Endodermal cell (in vitro differentiated cells): ENCODE measurements around the gene CTXN2. TPM values are rescaled to one million over a fixed set of nuclear protein-coding genes. Genes with fewer than 3 reads are reported as not detected.

ENCODE experiments used
- DNase-seq: peaks from one replicate; pipeline ENCODE4 v3.0.0-alpha.2; 2017
- H3K27ac ChIP-seq: 2 replicates; pipeline ENCODE4 v1.5.1; 2013; ENCODE audit warnings: mild to moderate bottlenecking, low read depth, low read length, moderate library complexity
- H3K27me3 ChIP-seq: 2 replicates; pipeline ENCODE4 v1.6.1; 2013; ENCODE audit warnings: mild to moderate bottlenecking, low read length, moderate library complexity; ENCODE audit not compliant: insufficient read depth, control insufficient read depth, poor library complexity, severe bottlenecking
- H3K36me3 ChIP-seq: 2 replicates; pipeline ENCODE4 v1.7.0; 2013; ENCODE audit warnings: mild to moderate bottlenecking, low read length, moderate library complexity; ENCODE audit not compliant: control insufficient read depth, insufficient read depth
- H3K4me1 ChIP-seq: one replicate; pipeline ENCODE4 v1.7.0; 2013; ENCODE audit warnings: low read length; ENCODE audit not compliant: control insufficient read depth, insufficient read depth
- H3K4me3 ChIP-seq: 2 replicates; pipeline ENCODE4 v1.5.1; 2013; ENCODE audit warnings: mild to moderate bottlenecking, low read length, moderate library complexity
- H3K9ac ChIP-seq: 2 replicates; pipeline ENCODE4 v1.6.1; 2013; ENCODE audit warnings: mild to moderate bottlenecking, low read length, moderate library complexity; ENCODE audit not compliant: poor library complexity, severe bottlenecking; ENCODE audit errors: extremely low read depth
- H3K9me3 ChIP-seq: 2 replicates; pipeline ENCODE4 v1.6.1; 2013; ENCODE audit warnings: mild to moderate bottlenecking, low read length, moderate library complexity; ENCODE audit not compliant: control insufficient read depth
- H3K27ac Mint-ChIP-seq: 2 replicates; pipeline ENCODE4 v1.8.0; 2020; ENCODE audit warnings: mixed read lengths
- H3K27me3 Mint-ChIP-seq: 2 replicates; pipeline ENCODE4 v1.8.0; 2021; ENCODE audit warnings: mild to moderate bottlenecking, mixed read lengths; ENCODE audit not compliant: insufficient read depth
- H3K36me3 Mint-ChIP-seq: 2 replicates; pipeline ENCODE4 v1.8.0; 2020; ENCODE audit warnings: low read depth, mixed read lengths
- H3K4me1 Mint-ChIP-seq: 2 replicates; pipeline ENCODE4 v1.8.0; 2020; ENCODE audit warnings: mixed read lengths
- H3K4me3 Mint-ChIP-seq: 2 replicates; pipeline ENCODE4 v1.8.0; 2020; ENCODE audit warnings: mild to moderate bottlenecking, moderate library complexity, mixed read lengths
- H3K9me3 Mint-ChIP-seq: 2 replicates; pipeline ENCODE4 v1.8.0; 2020; ENCODE audit warnings: mild to moderate bottlenecking, mixed read lengths
- WGBS, 2 experiments: methylation state at CpG; one replicate each; pipeline versions ENCODE4 v1.1.5 to v1.1.7; 2013; ENCODE audit warnings: missing lambda C conversion rate in 2 of 2, mixed read lengths in 1 of 2; ENCODE audit not compliant: insufficient coverage in 1 of 2, insufficient read length in 1 of 2; 5-methylcytosine and 5-hydroxymethylcytosine counted together
- total RNA-seq, 2 donors: library from RNA; stranded (reverse); fragmentation: NEBNext Ultra II Directional in 1 of 2; extraction: Animal tissue kit (Norgen Biotek cat#: 25700) in 1 of 2; gene quantifications; 2 replicates in 1 of 2; 3 replicates in 1 of 2; pipeline ENCODE4 v1.2.1, GENCODE V29; 2021
- TF ChIP-seq, protein P1 (sequence below): fragments of 200-600 bp; sonication (generic); conservative IDR thresholded peaks from 2 replicates; pipeline ENCODE4 v1.5.0; 2021; ENCODE audit warnings: antibody characterized with exemption, mild to moderate bottlenecking

CTXN2 gene
- total RNA-seq, 2 donors from 2014 or later, result 0.13 TPM; not detected in 1

GRCh38 chr15:48182749-48183148, 8.7 kb upstream of the CTXN2 start:
- H3K36me3 Mint-ChIP-seq, result no peaks in the 10 kb centered on the region
- H3K9me3 Mint-ChIP-seq, result no peaks in the 10 kb centered on the region
- no peak overlapping the region for H3K27ac Mint-ChIP-seq
- H3K27ac ChIP-seq, result no peak overlapping the region
- no peak overlapping the region for H3K4me3 ChIP-seq
- H3K4me1 Mint-ChIP-seq, result peaks cover 3% of the 10 kb centered on the region
- H3K36me3 ChIP-seq, result no peaks in the 10 kb centered on the region
- no peak overlapping the region for H3K4me3 Mint-ChIP-seq
- 84 to 94% methylated on average over 1 to 2 of the region's 2 CpGs for WGBS, 2 experiments
- no peaks in the 10 kb centered on the region for H3K9me3 ChIP-seq
- H3K27me3 Mint-ChIP-seq, result no peaks in the 10 kb centered on the region
- H3K9ac ChIP-seq, result no peak overlapping the region
- TF ChIP-seq, protein P1, sequence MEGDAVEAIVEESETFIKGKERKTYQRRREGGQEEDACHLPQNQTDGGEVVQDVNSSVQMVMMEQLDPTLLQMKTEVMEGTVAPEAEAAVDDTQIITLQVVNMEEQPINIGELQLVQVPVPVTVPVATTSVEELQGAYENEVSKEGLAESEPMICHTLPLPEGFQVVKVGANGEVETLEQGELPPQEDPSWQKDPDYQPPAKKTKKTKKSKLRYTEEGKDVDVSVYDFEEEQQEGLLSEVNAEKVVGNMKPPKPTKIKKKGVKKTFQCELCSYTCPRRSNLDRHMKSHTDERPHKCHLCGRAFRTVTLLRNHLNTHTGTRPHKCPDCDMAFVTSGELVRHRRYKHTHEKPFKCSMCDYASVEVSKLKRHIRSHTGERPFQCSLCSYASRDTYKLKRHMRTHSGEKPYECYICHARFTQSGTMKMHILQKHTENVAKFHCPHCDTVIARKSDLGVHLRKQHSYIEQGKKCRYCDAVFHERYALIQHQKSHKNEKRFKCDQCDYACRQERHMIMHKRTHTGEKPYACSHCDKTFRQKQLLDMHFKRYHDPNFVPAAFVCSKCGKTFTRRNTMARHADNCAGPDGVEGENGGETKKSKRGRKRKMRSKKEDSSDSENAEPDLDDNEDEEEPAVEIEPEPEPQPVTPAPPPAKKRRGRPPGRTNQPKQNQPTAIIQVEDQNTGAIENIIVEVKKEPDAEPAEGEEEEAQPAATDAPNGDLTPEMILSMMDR, result no peak
- no peak for DNase-seq
- no peaks in the 10 kb centered on the region for H3K4me1 ChIP-seq
- no peaks in the 10 kb centered on the region for H3K27me3 ChIP-seq

GRCh38 chr15:48185529-48185928, 5.9 kb upstream of the CTXN2 start:
- 83 to 92% methylated on average over 2 to 3 of the region's 3 CpGs for WGBS, 2 experiments

DNA sequence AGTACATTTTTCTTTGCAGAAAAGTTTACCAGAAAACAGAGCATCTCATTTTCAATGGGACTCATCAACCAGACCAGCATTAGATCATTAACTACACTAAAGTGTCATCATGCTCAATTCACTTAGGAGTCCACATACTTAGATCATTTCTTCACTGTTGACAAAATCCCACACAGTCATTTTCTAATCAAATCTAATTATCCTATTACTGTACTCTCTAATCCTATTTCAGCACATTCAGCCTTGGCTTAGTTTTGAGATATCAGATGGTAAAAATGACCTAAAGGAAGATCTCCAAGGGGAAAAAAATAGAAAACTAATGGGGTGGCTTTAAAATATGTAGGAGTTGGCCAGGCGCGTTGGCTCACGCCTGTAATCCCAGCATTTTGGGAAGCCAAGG, 5.2 kb upstream of the CTXN2 start:
- Histone ChIP-seq H3K36me3 (no peaks in the 10 kb centered on the region), H3K27me3 (peaks cover 1% of the 10 kb centered on the region), H3K4me3 (no peak overlapping the region), H3K27ac (no peak overlapping the region), H3K9me3 (no peaks in the 10 kb centered on the region), H3K9ac (no peak overlapping the region), H3K4me1 (no peaks in the 10 kb centered on the region)
- no peaks in the 10 kb centered on the region for H3K27me3 Mint-ChIP-seq
- H3K9me3 Mint-ChIP-seq, result no peaks in the 10 kb centered on the region
- WGBS, 2 experiments, result 97 to 100% methylated on average over 3 of the region's 3 CpGs
- H3K4me3 Mint-ChIP-seq, result no peak overlapping the region
- H3K36me3 Mint-ChIP-seq, result no peaks in the 10 kb centered on the region
- TF ChIP-seq, protein P1, result no peak
- DNase-seq, result no peak
- H3K27ac Mint-ChIP-seq, result no peak overlapping the region
- H3K4me1 Mint-ChIP-seq, result peaks cover 11% of the 10 kb centered on the region

More at GRCh38 chr15:48185529-48185928, 5.9 kb upstream of the CTXN2 start:
- Mint-ChIP-seq H3K27ac (no peak overlapping the region), H3K4me1 (peaks cover 4% of the 10 kb centered on the region), H3K36me3 (no peaks in the 10 kb centered on the region), H3K4me3 (no peak overlapping the region), H3K9me3 (no peaks in the 10 kb centered on the region), H3K27me3 (no peaks in the 10 kb centered on the region)
- no peaks in the 10 kb centered on the region for H3K27me3 ChIP-seq
- no peak overlapping the region for H3K9ac ChIP-seq
- no peak overlapping the region for H3K4me3 ChIP-seq
- TF ChIP-seq, protein P1, result no peak
- H3K9me3 ChIP-seq, result no peaks in the 10 kb centered on the region
- H3K4me1 ChIP-seq, result no peaks in the 10 kb centered on the region
- DNase-seq, result no peak
- no peak overlapping the region for H3K27ac ChIP-seq
- H3K36me3 ChIP-seq, result no peaks in the 10 kb centered on the region
